ENCODE measurements around the gene NUFIP1.

GRCh38 chr13:44917589-44918325 is 71.5 kb downstream of the NUFIP1 start:
- TF ChIP-seq, protein P1, sequence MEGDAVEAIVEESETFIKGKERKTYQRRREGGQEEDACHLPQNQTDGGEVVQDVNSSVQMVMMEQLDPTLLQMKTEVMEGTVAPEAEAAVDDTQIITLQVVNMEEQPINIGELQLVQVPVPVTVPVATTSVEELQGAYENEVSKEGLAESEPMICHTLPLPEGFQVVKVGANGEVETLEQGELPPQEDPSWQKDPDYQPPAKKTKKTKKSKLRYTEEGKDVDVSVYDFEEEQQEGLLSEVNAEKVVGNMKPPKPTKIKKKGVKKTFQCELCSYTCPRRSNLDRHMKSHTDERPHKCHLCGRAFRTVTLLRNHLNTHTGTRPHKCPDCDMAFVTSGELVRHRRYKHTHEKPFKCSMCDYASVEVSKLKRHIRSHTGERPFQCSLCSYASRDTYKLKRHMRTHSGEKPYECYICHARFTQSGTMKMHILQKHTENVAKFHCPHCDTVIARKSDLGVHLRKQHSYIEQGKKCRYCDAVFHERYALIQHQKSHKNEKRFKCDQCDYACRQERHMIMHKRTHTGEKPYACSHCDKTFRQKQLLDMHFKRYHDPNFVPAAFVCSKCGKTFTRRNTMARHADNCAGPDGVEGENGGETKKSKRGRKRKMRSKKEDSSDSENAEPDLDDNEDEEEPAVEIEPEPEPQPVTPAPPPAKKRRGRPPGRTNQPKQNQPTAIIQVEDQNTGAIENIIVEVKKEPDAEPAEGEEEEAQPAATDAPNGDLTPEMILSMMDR (optimal IDR thresholded peaks at IDR 0.05 in 1 of 3, IDR thresholded peaks at IDR 0.05 in 1 of 3, conservative IDR thresholded peaks at IDR 0.05 in 1 of 3; ENCODE audit: extremely low read depth in 1 of 3, insufficient read depth in 2 of 3, low read length in 3 of 3): peak; percentile 19 to 54 (median 19)
- TF ChIP-seq EZH2 (IDR thresholded peaks at IDR 0.05; ENCODE audit: low read length): no peak
